Stimulated activated CD8-positive, alpha-beta memory T cell treated with anti-CD3 and anti-CD28 coated beads, Interleukin-7, amount 100 ng/mL, for 4 hours (primary cell): ENCODE measurements around the gene UBR4.

ENCODE experiments used
- DNase-seq, 2 donors: peaks; one replicate each; pipeline ENCODE4 v3.0.0-alpha.2; 2020; ENCODE audit warnings: low read depth in 2 of 2

UBR4 gene

GRCh38 chr1:19073311-19074186 lies 136.5 kb downstream of the UBR4 start:
- DNase-seq, result no peak

DNA sequence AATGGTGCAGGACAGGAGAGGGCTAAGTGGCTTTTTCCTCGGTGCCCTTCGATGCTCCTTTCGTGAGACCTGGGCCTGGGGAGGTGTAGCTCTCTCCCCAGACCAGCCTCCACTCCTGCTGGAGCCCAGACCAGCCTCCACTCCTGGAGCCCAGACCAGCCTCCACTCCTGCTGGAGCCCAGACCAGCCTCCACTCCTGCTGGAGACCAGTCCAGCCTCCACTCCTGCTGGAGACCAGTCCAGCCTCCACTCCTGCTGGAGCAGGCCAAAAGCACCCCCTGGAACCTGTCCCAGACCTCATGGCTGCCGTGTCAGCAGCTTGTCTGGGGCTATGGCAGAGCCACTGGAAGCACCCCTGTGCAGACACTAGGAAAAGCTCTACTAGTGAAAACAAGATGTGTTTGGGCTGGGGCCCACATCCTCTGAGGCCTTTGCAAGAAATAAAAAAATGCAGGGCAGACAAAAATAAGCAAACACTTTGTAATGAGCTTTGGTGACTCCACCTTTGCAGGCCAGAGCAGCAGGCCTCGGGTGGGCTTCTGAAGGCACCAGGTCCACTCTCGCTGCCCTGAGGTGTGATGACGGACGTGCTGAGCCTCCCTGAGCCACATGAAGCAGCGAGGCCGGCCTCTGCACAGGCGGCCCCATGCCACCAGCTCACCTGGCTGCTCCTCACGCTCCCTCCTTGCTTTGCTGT lies 137.6 kb downstream of the UBR4 start:
- DNase-seq, result no peak

GRCh38 chr1:19071674-19072281 lies 138.3 kb downstream of the UBR4 start:
- DNase-seq, result no peak

GRCh38 chr1:19070891-19071621 lies 139.0 kb downstream of the UBR4 start:
- no peak for DNase-seq

GRCh38 chr1:19070197-19070651 lies 139.8 kb downstream of the UBR4 start:
- no peak for DNase-seq

DNA sequence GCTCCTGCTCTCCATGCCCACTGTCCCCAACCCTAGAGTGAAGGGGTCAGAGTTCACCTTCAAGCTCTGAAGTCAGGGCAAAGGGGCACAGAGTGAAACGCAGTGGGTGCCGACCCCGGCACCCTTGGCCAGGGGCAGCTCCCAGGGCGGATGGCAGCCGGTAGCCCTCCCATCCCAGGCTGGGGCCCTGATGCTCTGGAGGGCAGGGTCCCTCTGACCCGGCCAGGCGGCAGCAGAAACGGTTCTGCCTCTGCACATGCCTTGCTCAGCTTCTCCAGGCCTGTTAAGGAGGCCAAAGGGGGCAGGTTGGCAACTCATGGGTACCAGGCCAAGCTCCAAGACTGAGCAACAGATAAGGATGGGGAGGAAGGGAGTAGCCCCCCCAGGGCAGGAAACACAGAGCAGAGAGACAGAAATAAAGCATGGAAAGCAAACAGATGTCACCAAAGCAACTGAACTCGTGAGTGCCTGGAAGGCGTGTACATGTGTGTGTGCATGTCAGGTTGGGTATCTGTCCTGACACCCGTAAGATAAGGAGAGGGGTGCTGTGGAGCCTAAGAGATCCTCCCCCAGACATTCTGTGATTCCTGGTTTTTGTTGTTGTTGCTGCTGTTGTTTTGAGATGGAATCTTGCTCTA lies 141.3 kb downstream of the UBR4 start:
- no peak for DNase-seq

- DNase-seq, result no peak
Measured at GRCh38 chr1:19067912-19068638, 142.0 kb downstream of the UBR4 start.

DNA sequence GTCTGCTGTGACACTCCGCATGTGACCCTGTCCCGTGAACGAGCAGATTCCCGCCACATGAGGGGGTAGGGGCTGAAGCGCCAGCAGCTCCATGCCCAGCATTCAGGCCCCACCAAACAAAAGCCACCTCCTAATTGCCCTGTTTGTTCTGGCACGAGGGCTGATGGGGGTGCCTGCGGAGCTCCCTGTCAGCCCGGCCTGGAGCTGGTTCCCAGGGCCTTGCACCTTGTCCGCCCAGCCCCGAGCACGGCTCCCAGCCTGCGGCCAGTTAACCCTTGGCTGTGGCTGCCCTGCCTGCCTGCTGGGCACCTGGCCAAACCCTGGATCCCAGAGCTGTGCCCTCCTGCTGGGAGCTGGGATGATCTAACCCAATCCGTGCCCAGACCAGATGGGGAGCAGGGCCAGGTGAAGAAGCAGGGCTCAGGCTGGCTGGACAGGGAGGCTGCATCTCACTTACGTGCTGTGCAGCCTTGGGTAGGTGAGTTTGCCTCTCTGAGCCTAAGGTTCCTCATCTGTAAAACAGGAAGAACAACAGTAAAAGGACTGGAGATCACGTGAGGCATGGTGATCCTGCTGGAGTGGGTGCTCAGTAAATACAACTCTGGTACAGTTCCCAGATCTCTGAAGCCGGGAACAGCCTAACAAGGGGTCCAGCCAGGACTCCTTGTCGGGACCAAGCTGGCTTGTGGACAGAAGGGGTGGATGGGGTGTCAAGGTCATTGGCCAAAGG lies 142.7 kb downstream of the UBR4 start:
- DNase-seq, result no peak

DNA sequence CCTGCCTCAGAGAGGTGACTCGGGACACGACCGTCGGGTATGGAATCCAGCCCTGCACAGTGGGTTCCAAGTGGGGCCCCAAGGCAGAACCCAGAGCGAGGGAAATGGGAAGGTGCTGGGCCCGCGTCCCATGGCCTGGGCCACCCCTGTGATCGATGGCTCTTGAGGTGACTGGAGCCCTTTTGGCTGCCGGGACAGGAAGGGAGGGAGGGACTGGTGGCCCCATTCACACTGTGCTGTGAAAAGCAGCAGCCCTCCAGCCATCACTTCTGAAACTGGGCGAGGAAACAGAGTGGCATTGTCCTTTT lies 143.2 kb downstream of the UBR4 start:
- no peak for DNase-seq

DNA sequence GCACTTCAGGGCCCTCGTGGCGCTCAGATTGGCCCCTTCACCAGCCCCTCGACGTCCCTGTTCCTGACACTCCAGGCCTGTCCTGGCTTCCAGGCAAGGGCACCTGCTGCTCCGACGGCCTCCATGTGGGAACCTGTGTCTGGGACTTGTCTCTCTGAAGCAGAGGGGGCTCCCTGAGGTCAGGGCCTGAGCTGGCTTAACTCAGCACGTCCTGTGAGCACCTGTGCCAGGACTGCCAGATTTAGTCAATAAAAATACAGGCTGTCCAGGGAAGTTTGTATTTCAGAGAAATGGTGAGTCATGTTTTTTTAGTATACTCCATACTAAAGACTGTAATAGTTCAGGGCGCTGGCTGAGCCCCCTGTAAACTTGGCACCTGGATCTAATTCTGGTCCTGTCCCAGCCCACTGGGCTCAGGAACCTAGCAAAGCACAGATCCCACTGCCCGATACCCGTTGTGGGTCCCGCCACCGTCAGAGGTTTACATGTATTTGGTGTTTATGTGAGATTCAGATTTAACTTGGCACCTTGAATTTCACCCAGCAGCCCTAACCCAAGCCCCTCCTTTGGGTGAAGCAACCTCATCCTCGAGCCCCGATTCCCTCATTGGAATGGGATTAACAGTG lies 143.7 kb downstream of the UBR4 start:
- DNase-seq, result no peak

- no peak for DNase-seq
Measured at GRCh38 chr1:19065526-19066247, 144.4 kb downstream of the UBR4 start.

GRCh38 chr1:19064906-19065450 lies 145.1 kb downstream of the UBR4 start:
- DNase-seq, result no peak

GRCh38 chr1:19063122-19063521 lies 146.9 kb downstream of the UBR4 start:
- no peak for DNase-seq

GRCh38 chr1:19062258-19063029 lies 147.6 kb downstream of the UBR4 start:
- no peak for DNase-seq

- DNase-seq, result no peak
Measured at GRCh38 chr1:19061798-19062197, 148.3 kb downstream of the UBR4 start.

DNA sequence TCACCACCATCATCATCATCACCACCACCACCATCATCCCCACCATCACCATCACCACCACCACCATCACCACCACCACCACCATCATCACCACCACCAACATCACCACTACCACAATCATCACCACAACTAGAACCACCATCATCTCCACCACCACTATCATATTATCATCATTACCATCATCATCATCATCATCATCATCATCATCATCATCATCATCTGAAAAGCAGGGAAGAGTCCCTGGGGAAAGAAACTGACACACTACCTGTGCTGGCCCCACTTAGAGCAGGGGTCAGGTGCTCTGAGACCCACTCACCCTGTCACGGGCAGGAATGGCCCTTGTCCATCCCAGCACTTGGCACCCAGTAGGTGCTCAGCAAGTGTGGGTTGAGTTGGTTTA lies 148.7 kb downstream of the UBR4 start:
- DNase-seq, result no peak

- DNase-seq, result no peak
Measured at GRCh38 chr1:19059773-19060172, 150.3 kb downstream of the UBR4 start.

- DNase-seq, result no peak
Measured at GRCh38 chr1:19058476-19058797, 151.6 kb downstream of the UBR4 start.
